ENCODE measurements around the gene LTV1.

- TF ChIP-seq, protein P1, sequence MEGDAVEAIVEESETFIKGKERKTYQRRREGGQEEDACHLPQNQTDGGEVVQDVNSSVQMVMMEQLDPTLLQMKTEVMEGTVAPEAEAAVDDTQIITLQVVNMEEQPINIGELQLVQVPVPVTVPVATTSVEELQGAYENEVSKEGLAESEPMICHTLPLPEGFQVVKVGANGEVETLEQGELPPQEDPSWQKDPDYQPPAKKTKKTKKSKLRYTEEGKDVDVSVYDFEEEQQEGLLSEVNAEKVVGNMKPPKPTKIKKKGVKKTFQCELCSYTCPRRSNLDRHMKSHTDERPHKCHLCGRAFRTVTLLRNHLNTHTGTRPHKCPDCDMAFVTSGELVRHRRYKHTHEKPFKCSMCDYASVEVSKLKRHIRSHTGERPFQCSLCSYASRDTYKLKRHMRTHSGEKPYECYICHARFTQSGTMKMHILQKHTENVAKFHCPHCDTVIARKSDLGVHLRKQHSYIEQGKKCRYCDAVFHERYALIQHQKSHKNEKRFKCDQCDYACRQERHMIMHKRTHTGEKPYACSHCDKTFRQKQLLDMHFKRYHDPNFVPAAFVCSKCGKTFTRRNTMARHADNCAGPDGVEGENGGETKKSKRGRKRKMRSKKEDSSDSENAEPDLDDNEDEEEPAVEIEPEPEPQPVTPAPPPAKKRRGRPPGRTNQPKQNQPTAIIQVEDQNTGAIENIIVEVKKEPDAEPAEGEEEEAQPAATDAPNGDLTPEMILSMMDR (IDR thresholded peaks at IDR 0.05): no peak
- TF ChIP-seq POLR2A (IDR thresholded peaks at IDR 0.05): no peak
These were observed 20.5 kb upstream of the LTV1 start for GRCh38 chr6:143822584-143823024.
